Mesenchymal stem cell (in vitro differentiated cells and primary cell): ENCODE measurements around the gene USP3.

ENCODE experiments used
- DNase-seq: peaks from one replicate; pipeline ENCODE4 v3.0.0-alpha.2; 2013
- H2AFZ ChIP-seq: one replicate; pipeline ENCODE4 v1.6.1; 2013; ENCODE audit warnings: low read depth, mild to moderate bottlenecking, control low read depth, inconsistent platforms, low read length, moderate library complexity
- H2AK5ac ChIP-seq: 2 replicates; pipeline ENCODE4 v1.6.1; 2013; ENCODE audit warnings: low read length, moderate library complexity, mild to moderate bottlenecking, inconsistent platforms; ENCODE audit not compliant: severe bottlenecking
- H2BK120ac ChIP-seq: one replicate; pipeline ENCODE4 v1.6.1; 2013; ENCODE audit warnings: low read depth, mild to moderate bottlenecking, inconsistent platforms, low read length, moderate library complexity
- H2BK12ac ChIP-seq, 2 experiments: one replicate each; pipeline ENCODE4 v1.6.1; 2013; ENCODE audit warnings: inconsistent platforms in 2 of 2, low read length in 2 of 2, mild to moderate bottlenecking in 2 of 2, moderate library complexity in 2 of 2, control low read depth in 1 of 2
- H2BK15ac ChIP-seq: one replicate; pipeline ENCODE4 v1.6.1; 2013; ENCODE audit warnings: mild to moderate bottlenecking, low read depth, inconsistent platforms; ENCODE audit not compliant: poor library complexity, severe bottlenecking
- H2BK5ac ChIP-seq: 2 replicates; pipeline ENCODE4 v1.6.1; 2013; ENCODE audit warnings: low read depth, mild to moderate bottlenecking, low read length, control low read depth, inconsistent platforms; ENCODE audit not compliant: poor library complexity, severe bottlenecking
- H3K14ac ChIP-seq, 2 experiments: one replicate each; pipeline ENCODE4 v1.6.1; 2013; ENCODE audit warnings: inconsistent platforms in 2 of 2, low read length in 2 of 2, control low read depth in 1 of 2, mild to moderate bottlenecking in 1 of 2, moderate library complexity in 1 of 2
- H3K18ac ChIP-seq, 2 experiments: one replicate each; pipeline ENCODE4 v1.6.1; 2013; ENCODE audit warnings: inconsistent platforms in 2 of 2, low read length in 2 of 2, control low read depth in 1 of 2, low read depth in 1 of 2, mild to moderate bottlenecking in 1 of 2
- H3K23ac ChIP-seq, 2 experiments: one replicate each; pipeline ENCODE4 v1.6.1; 2013; ENCODE audit warnings: inconsistent platforms in 2 of 2, low read length in 2 of 2, mild to moderate bottlenecking in 2 of 2, moderate library complexity in 2 of 2, control low read depth in 1 of 2
- H3K27ac ChIP-seq: 2 replicates; pipeline ENCODE4 v1.5.1; 2013; ENCODE audit warnings: mild to moderate bottlenecking, moderate library complexity, low read length, control low read depth, inconsistent platforms; ENCODE audit not compliant: poor library complexity, severe bottlenecking
- H3K27me3 ChIP-seq, 2 experiments: 2 replicates each; pipeline versions ENCODE4 v1.6.1 to v1.7.0; 2013; ENCODE audit warnings: low read length in 2 of 2, mild to moderate bottlenecking in 2 of 2, moderate library complexity in 2 of 2, control low read depth in 1 of 2, inconsistent platforms in 1 of 2; ENCODE audit not compliant: control insufficient read depth in 1 of 2, insufficient read depth in 1 of 2
- H3K36me3 ChIP-seq, 2 experiments: 2 replicates each; pipeline versions ENCODE4 v1.6.1 to v1.7.0; 2013; ENCODE audit warnings: low read length in 2 of 2, control low read depth in 1 of 2, inconsistent platforms in 1 of 2, low read depth in 1 of 2, mild to moderate bottlenecking in 1 of 2; ENCODE audit not compliant: insufficient read depth in 2 of 2, control insufficient read depth in 1 of 2
- H3K4ac ChIP-seq, 2 experiments: one replicate each; pipeline ENCODE4 v1.6.1; 2013; ENCODE audit warnings: inconsistent platforms in 2 of 2, low read length in 2 of 2, mild to moderate bottlenecking in 2 of 2, moderate library complexity in 2 of 2, control low read depth in 1 of 2, low read depth in 1 of 2
- H3K4me1 ChIP-seq: 2 replicates; pipeline ENCODE4 v1.6.1; 2013; ENCODE audit warnings: low read depth, low read length, control low read depth; ENCODE audit not compliant: control insufficient read depth, insufficient read depth
- H3K4me2 ChIP-seq: 2 replicates; pipeline ENCODE4 v1.6.1; 2013; ENCODE audit warnings: low read length, mild to moderate bottlenecking, inconsistent platforms; ENCODE audit not compliant: poor library complexity, severe bottlenecking
- H3K4me3 ChIP-seq, 2 experiments: 2 replicates each; pipeline versions ENCODE4 v1.5.1 to v1.7.0; 2013; ENCODE audit warnings: low read length in 2 of 2, mild to moderate bottlenecking in 2 of 2, control low read depth in 1 of 2, low read depth in 1 of 2; ENCODE audit not compliant: insufficient read depth in 1 of 2
- H3K79me1 ChIP-seq: replicated peaks from 2 replicates; pipeline ENCODE4 v1.6.1; 2013; ENCODE audit warnings: mild to moderate bottlenecking, control low read depth, low read length, inconsistent platforms; ENCODE audit not compliant: poor library complexity, severe bottlenecking
- H3K9ac ChIP-seq: 2 replicates; pipeline ENCODE4 v1.7.0; 2013; ENCODE audit warnings: mild to moderate bottlenecking, low read length, moderate library complexity
- H3K9me3 ChIP-seq: 2 replicates; pipeline ENCODE4 v1.7.0; 2013; ENCODE audit warnings: mild to moderate bottlenecking, low read length; ENCODE audit not compliant: control insufficient read depth
- H4K8ac ChIP-seq: one replicate; pipeline ENCODE4 v1.6.1; 2013; ENCODE audit warnings: inconsistent platforms, mild to moderate bottlenecking, low read length, moderate library complexity
- H4K91ac ChIP-seq: one replicate; pipeline ENCODE4 v1.6.1; 2013; ENCODE audit warnings: mild to moderate bottlenecking, low read length, inconsistent platforms
- WGBS: methylation state at CpG from one replicate; pipeline ENCODE4 v1.1.7; 2013; ENCODE audit warnings: mixed read lengths; 5-methylcytosine and 5-hydroxymethylcytosine counted together

Gene USP3

DNA sequence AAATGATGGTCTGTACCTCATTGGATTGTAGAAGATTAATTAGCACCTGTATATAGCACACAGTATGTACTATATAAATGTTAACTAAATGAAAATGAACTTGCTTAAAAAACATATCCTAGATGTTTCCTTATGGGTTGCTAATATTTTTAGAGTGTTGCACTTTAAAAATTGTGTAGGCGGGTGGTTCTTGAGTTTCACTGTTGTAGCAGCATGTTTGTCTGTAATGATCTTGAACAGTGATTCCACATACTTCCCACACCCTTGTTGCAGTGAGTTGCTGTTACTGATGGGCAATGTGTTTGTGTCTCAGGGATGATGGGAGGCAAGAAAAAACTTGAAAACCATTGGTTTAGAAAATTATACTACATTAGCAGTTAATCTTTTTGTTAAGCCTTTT is 22.0 kb downstream of the USP3 start:
- 100% methylated on average over 1 of the region's 1 CpG for WGBS
- Histone ChIP-seq H3K9me3 (no peaks in the 10 kb centered on the region), H3K27me3 (no peaks in the 10 kb centered on the region), H2BK120ac (no peak overlapping the region), H3K27ac (no peak overlapping the region), H3K23ac (no peak overlapping the region), H3K14ac (no peak overlapping the region), H2AFZ (no peak overlapping the region), H3K4ac (no peak overlapping the region), H4K8ac (no peak overlapping the region), H3K18ac (no peak overlapping the region), H3K4me1 (peaks cover 2% of the 10 kb centered on the region), H3K9ac (no peak overlapping the region), H3K36me3 (peaks cover 0 to 4% of the 10 kb centered on the region in 2 experiments), H2BK15ac (no peak overlapping the region), H2BK5ac (no peak overlapping the region), H2AK5ac (no peak overlapping the region), H3K4me3 (no peak overlapping the region), H4K91ac (no peak overlapping the region), H3K79me1 (peaks cover 21% of the 10 kb centered on the region), H3K4me2 (no peak overlapping the region), H2BK12ac (no peak overlapping the region)
- no peak for DNase-seq

- no peaks in the 10 kb centered on the region for H3K27me3 ChIP-seq
- no peak overlapping the region for H2AFZ ChIP-seq
- peaks cover 16% of the 10 kb centered on the region for H3K79me1 ChIP-seq
- no peak overlapping the region for H4K8ac ChIP-seq
- no peak overlapping the region for H3K4ac ChIP-seq
- no peak overlapping the region for H3K27ac ChIP-seq
- H3K4me1 ChIP-seq, result peaks cover 4% of the 10 kb centered on the region
- no peak overlapping the region for H2BK5ac ChIP-seq
- no peak overlapping the region for H2AK5ac ChIP-seq
- no peak overlapping the region for H2BK15ac ChIP-seq
- no peak overlapping the region for H3K9ac ChIP-seq
- DNase-seq, result no peak
- H3K4me2 ChIP-seq, result no peak overlapping the region
- H3K18ac ChIP-seq, result no peak overlapping the region
- H4K91ac ChIP-seq, result no peak overlapping the region
- H3K23ac ChIP-seq, result no peak overlapping the region
- WGBS, result 100% methylated on average over 3 of the region's 4 CpGs
- no peak overlapping the region for H2BK12ac ChIP-seq
- H3K36me3 ChIP-seq, result peaks cover 0 to 4% of the 10 kb centered on the region in 2 experiments
- H3K4me3 ChIP-seq, result no peak overlapping the region
- no peaks in the 10 kb centered on the region for H3K9me3 ChIP-seq
- no peak overlapping the region for H3K14ac ChIP-seq
- no peak overlapping the region for H2BK120ac ChIP-seq
Measured at GRCh38 chr15:63528138-63528659, 23.8 kb downstream of the USP3 start.

DNA sequence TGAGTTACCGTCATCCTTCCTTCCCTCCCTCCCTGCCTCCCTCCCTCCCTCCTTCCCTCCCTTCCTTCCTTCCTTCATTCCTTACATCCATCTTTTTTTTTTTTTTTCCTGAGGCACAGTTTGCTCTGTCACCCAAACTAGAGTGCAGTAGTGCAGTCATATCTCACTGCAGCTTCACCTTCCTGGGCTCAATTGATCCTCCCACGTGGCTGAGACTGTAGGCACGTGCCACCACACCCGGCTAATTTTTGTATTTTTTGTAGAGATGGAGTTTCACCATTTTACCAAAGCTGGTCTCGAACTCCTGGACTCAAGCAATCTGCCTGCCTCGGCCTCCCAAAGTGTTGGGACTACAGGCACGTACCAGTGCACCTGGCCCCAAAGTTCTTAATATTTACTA is 25.8 kb downstream of the USP3 start:
- Histone ChIP-seq H3K23ac (no peak overlapping the region), H3K27ac (no peak overlapping the region), H3K14ac (no peak overlapping the region), H2AK5ac (no peak overlapping the region), H3K4me3 (no peak overlapping the region), H3K18ac (no peak overlapping the region), H2AFZ (no peak overlapping the region), H2BK5ac (no peak overlapping the region), H4K91ac (no peak overlapping the region), H3K4me2 (no peak overlapping the region), H2BK12ac (no peak overlapping the region), H3K9ac (no peak overlapping the region), H2BK120ac (no peak overlapping the region), H4K8ac (no peak overlapping the region), H2BK15ac (no peak overlapping the region), H3K4me1 (peaks cover 4% of the 10 kb centered on the region), H3K36me3 (no peaks in the 10 kb centered on the region), H3K9me3 (no peaks in the 10 kb centered on the region), H3K4ac (no peak overlapping the region), H3K27me3 (no peaks in the 10 kb centered on the region), H3K79me1 (peaks cover 9% of the 10 kb centered on the region)
- WGBS, result 98% methylated on average over 5 of the region's 7 CpGs
- DNase-seq, result no peak

DNA sequence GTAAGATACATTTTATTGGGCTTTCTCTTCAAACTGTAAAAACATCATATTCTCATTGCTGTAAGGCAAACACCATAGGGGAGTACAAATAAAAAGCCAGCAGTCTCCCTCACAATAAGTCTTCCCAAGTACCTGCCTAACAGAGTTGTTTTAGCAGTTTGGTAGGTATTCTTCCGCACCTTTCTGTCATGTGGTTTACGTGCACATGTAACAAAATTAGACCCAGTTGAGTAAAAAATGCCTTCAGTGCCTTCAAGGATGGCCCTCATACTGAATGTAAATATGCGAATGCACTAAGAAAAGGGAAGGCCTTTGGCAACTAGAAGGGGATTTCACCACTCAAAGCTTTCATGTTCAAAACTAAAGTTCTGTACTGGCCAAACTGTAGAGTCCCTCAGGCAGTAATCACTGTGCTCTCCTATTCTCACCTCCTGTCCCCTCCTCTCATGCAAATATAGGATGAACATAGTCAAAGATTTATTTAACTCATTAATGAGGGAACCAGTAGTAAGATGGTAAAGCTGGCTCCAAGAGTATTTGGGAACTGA is 26.4 kb downstream of the USP3 start:
- WGBS, result 96% methylated on average over 3 of the region's 3 CpGs
- no peak overlapping the region for H2BK15ac ChIP-seq
- no peak overlapping the region for H2BK5ac ChIP-seq
- H3K14ac ChIP-seq, result no peak overlapping the region
- DNase-seq, result no peak
- H3K9ac ChIP-seq, result no peak overlapping the region
- H3K18ac ChIP-seq, result no peak overlapping the region
- H2AFZ ChIP-seq, result no peak overlapping the region
- H4K8ac ChIP-seq, result no peak overlapping the region
- H3K79me1 ChIP-seq, result peaks cover 12% of the 10 kb centered on the region
- H3K4me1 ChIP-seq, result peaks cover 4% of the 10 kb centered on the region
- no peak overlapping the region for H3K23ac ChIP-seq
- H2BK12ac ChIP-seq, result no peak overlapping the region
- no peak overlapping the region for H2BK120ac ChIP-seq
- no peaks in the 10 kb centered on the region for H3K27me3 ChIP-seq
- no peak overlapping the region for H2AK5ac ChIP-seq
- no peak overlapping the region for H3K27ac ChIP-seq
- H3K36me3 ChIP-seq, result no peaks in the 10 kb centered on the region
- no peak overlapping the region for H3K4me2 ChIP-seq
- no peak overlapping the region for H3K4ac ChIP-seq
- H3K4me3 ChIP-seq, result no peak overlapping the region
- no peaks in the 10 kb centered on the region for H3K9me3 ChIP-seq
- H4K91ac ChIP-seq, result no peak overlapping the region
